H9 (cell line): ENCODE data around the gene ECE1. TPM values are rescaled to one million over a fixed set of nuclear protein-coding genes. Genes with fewer than 3 reads are reported as not detected.

ENCODE experiments used
- DNase-seq: peaks from one replicate; pipeline ENCODE4 v3.0.0-alpha.2; 2017
- H2AFZ ChIP-seq: one replicate; pipeline ENCODE4 v1.6.1; 2013; ENCODE audit warnings: mild to moderate bottlenecking, low read length, control low read depth, moderate library complexity
- H2AK5ac ChIP-seq: 2 replicates; pipeline ENCODE4 v1.6.1; 2013; ENCODE audit warnings: low read length, control low read depth, mixed read lengths; ENCODE audit not compliant: insufficient read length
- H2BK120ac ChIP-seq: one replicate; pipeline ENCODE4 v1.6.1; 2013; ENCODE audit warnings: low read depth, mild to moderate bottlenecking, low read length, control low read depth, inconsistent platforms; ENCODE audit not compliant: poor library complexity, severe bottlenecking
- H2BK12ac ChIP-seq: 2 replicates; pipeline ENCODE4 v1.6.1; 2013; ENCODE audit warnings: low read length, control low read depth, mixed read lengths, low read depth; ENCODE audit not compliant: insufficient read length
- H2BK15ac ChIP-seq: 2 replicates; pipeline ENCODE4 v1.6.1; 2013; ENCODE audit warnings: low read depth, low read length, control low read depth
- H2BK20ac ChIP-seq: one replicate; pipeline ENCODE4 v1.6.1; 2013; ENCODE audit warnings: low read depth, mild to moderate bottlenecking, low read length, control low read depth, inconsistent platforms; ENCODE audit not compliant: poor library complexity, severe bottlenecking
- H2BK5ac ChIP-seq: 2 replicates; pipeline ENCODE4 v1.6.1; 2013; ENCODE audit warnings: low read length, control low read depth, mixed read lengths; ENCODE audit not compliant: insufficient read length
- H3K14ac ChIP-seq: 2 replicates; pipeline ENCODE4 v1.6.1; 2013; ENCODE audit warnings: low read length, control low read depth; ENCODE audit not compliant: insufficient read depth
- H3K18ac ChIP-seq: 2 replicates; pipeline ENCODE4 v1.6.1; 2013; ENCODE audit warnings: low read depth, mild to moderate bottlenecking, mixed read lengths, low read length, control low read depth; ENCODE audit not compliant: insufficient read length
- H3K23ac ChIP-seq: 2 replicates; pipeline ENCODE4 v1.6.1; 2013; ENCODE audit warnings: low read length, control low read depth, mixed read lengths, low read depth; ENCODE audit not compliant: insufficient read length
- H3K23me2 ChIP-seq: 2 replicates; pipeline ENCODE4 v1.6.1; 2013; ENCODE audit warnings: low read depth, mild to moderate bottlenecking, mixed read lengths, low read length, control low read depth; ENCODE audit not compliant: insufficient read length, poor library complexity, severe bottlenecking
- H3K27ac ChIP-seq: 2 replicates; pipeline ENCODE4 v1.5.1; 2013; ENCODE audit warnings: low read length, control low read depth, mixed read lengths, low read depth; ENCODE audit not compliant: insufficient read length
- H3K27me3 ChIP-seq: 2 replicates; pipeline ENCODE4 v1.6.1; 2013; ENCODE audit warnings: low read length, control low read depth, inconsistent platforms; ENCODE audit not compliant: insufficient read depth
- H3K4ac ChIP-seq: 2 replicates; pipeline ENCODE4 v1.6.1; 2013; ENCODE audit warnings: low read depth, mild to moderate bottlenecking, control low read depth, inconsistent platforms, low read length, moderate library complexity
- H3K4me1 ChIP-seq: 2 replicates; pipeline ENCODE4 v1.6.1; 2013; ENCODE audit warnings: low read length, control low read depth, inconsistent platforms; ENCODE audit not compliant: insufficient read depth
- H3K4me2 ChIP-seq: 2 replicates; pipeline ENCODE4 v1.6.1; 2013; ENCODE audit warnings: low read length, control low read depth, mixed read lengths; ENCODE audit not compliant: insufficient read length, insufficient read depth
- H3K56ac ChIP-seq: 2 replicates; pipeline ENCODE4 v1.6.1; 2013; ENCODE audit warnings: low read depth, mild to moderate bottlenecking, mixed read lengths, low read length, control low read depth; ENCODE audit not compliant: insufficient read length
- H3K79me1 ChIP-seq: 2 replicates; pipeline ENCODE4 v1.6.1; 2013; ENCODE audit warnings: low read depth, mild to moderate bottlenecking, moderate library complexity, low read length, control low read depth, inconsistent platforms; ENCODE audit not compliant: insufficient read depth, poor library complexity, severe bottlenecking
- H3K79me2 ChIP-seq: 2 replicates; pipeline ENCODE4 v1.6.1; 2013; ENCODE audit warnings: low read length, control low read depth, inconsistent platforms; ENCODE audit not compliant: insufficient read depth
- H3K9ac ChIP-seq: 2 replicates; pipeline ENCODE4 v1.6.1; 2013; ENCODE audit warnings: low read length, control low read depth, mixed read lengths; ENCODE audit not compliant: insufficient read length; ENCODE audit errors: extremely low read depth
- H3K9me3 ChIP-seq: one replicate; pipeline ENCODE4 v1.6.1; 2013; ENCODE audit warnings: low read depth, low read length, inconsistent platforms; ENCODE audit not compliant: control insufficient read depth
- H3T11ph ChIP-seq: one replicate; pipeline ENCODE4 v1.6.1; 2013; ENCODE audit warnings: mild to moderate bottlenecking, low read length, control low read depth, inconsistent platforms
- H4K20me1 ChIP-seq: one replicate; pipeline ENCODE4 v1.6.1; 2013; ENCODE audit not compliant: control insufficient read depth, insufficient read length, insufficient read depth
- H4K5ac ChIP-seq: 2 replicates; pipeline ENCODE4 v1.6.1; 2013; ENCODE audit warnings: low read depth, mild to moderate bottlenecking, mixed read lengths, low read length, control low read depth; ENCODE audit not compliant: insufficient read length
- H4K8ac ChIP-seq: replicated peaks from 2 replicates; pipeline ENCODE4 v1.6.1; 2013; ENCODE audit warnings: low read length, control low read depth, mixed read lengths, low read depth; ENCODE audit not compliant: insufficient read length
- H4K91ac ChIP-seq: 2 replicates; pipeline ENCODE4 v1.6.1; 2013; ENCODE audit warnings: low read depth, mild to moderate bottlenecking, moderate library complexity, mixed read lengths, low read length, control low read depth; ENCODE audit not compliant: insufficient read length
- H3K27ac Mint-ChIP-seq, 3 experiments: 2 replicates in 2 of 3; 3 replicates in 1 of 3; pipeline ENCODE4 v1.8.0; 2020 to 2021; ENCODE audit warnings: mixed read lengths in 3 of 3, mild to moderate bottlenecking in 1 of 3, moderate library complexity in 1 of 3
- H3K27me3 Mint-ChIP-seq: 2 replicates; pipeline ENCODE4 v1.8.0; 2021; ENCODE audit warnings: low read depth, mild to moderate bottlenecking, moderate library complexity, mixed read lengths
- H3K36me3 Mint-ChIP-seq, 3 experiments: 2 replicates in 2 of 3; 3 replicates in 1 of 3; pipeline ENCODE4 v1.8.0; 2020 to 2021; ENCODE audit warnings: low read depth in 3 of 3, mixed read lengths in 3 of 3; ENCODE audit not compliant: insufficient read depth in 1 of 3
- H3K4me1 Mint-ChIP-seq, 2 experiments: 2 replicates each; pipeline ENCODE4 v1.8.0; 2020; ENCODE audit warnings: mixed read lengths in 2 of 2
- H3K4me3 Mint-ChIP-seq, 2 experiments: 2 replicates in 1 of 2; 3 replicates in 1 of 2; pipeline ENCODE4 v1.8.0; 2020 to 2021; ENCODE audit warnings: mild to moderate bottlenecking in 2 of 2, mixed read lengths in 2 of 2, moderate library complexity in 1 of 2
- H3K9me3 Mint-ChIP-seq, 2 experiments: 2 replicates in 1 of 2; 3 replicates in 1 of 2; pipeline ENCODE4 v1.8.0; 2020; ENCODE audit warnings: mild to moderate bottlenecking in 2 of 2, mixed read lengths in 2 of 2, moderate library complexity in 1 of 2
- CTCF ChIP-seq: fragments of 200-600 bp; sonication (generic); conservative IDR thresholded peaks from 3 replicates; pipeline ENCODE4 v1.8.0; 2021; ENCODE audit warnings: antibody characterized with exemption, mild to moderate bottlenecking
- WGBS: extraction: QIAGEN DNeasy Blood & Tissue Kit; methylation state at CpG from one replicate; pipeline ENCODE4 v1.1.7; 2013; ENCODE audit warnings: missing lambda C conversion rate, low lambda C conversion rate, mixed read lengths; ENCODE audit not compliant: insufficient read length; ENCODE audit errors: extremely low coverage; 5-methylcytosine and 5-hydroxymethylcytosine counted together
- total RNA-seq: library from RNA; stranded (reverse); gene quantifications from 2 replicates; pipeline ENCODE4 v1.2.1, GENCODE V29; 2021

Gene ECE1
- total RNA-seq, 1 experiment from 2014 or later, result 31.1 TPM

GRCh38 chr1:21220815-21221214 lies 69.4 kb downstream of the ECE1 start:
- no CpG with 5 or more reads among the region's 7 CpGs for WGBS
- Histone ChIP-seq H3K23ac (no peak overlapping the region), H3K27me3 (no peaks in the 10 kb centered on the region), H2BK120ac (no peak overlapping the region), H3K14ac (no peak overlapping the region), H3K27ac (no peak overlapping the region), H4K20me1 (no peaks in the 10 kb centered on the region), H2BK12ac (no peak overlapping the region), H3T11ph (no peak overlapping the region), H4K5ac (no peak overlapping the region), H4K91ac (no peak overlapping the region), H2AFZ (no peak overlapping the region), H3K9me3 (no peaks in the 10 kb centered on the region), H2AK5ac (no peak overlapping the region), H2BK15ac (no peak overlapping the region), H3K18ac (no peak overlapping the region), H4K8ac (no peak overlapping the region), H3K9ac (no peak overlapping the region), H3K79me1 (no peaks in the 10 kb centered on the region), H2BK5ac (no peak overlapping the region), H3K79me2 (no peaks in the 10 kb centered on the region), H2BK20ac (no peak overlapping the region), H3K56ac (no peak overlapping the region), H3K23me2 (no peaks in the 10 kb centered on the region), H3K4ac (no peak overlapping the region), H3K4me1 (no peaks in the 10 kb centered on the region; the same call in 1 of the 2 replicates), H3K4me2 (no peak overlapping the region)
- Mint-ChIP-seq H3K27ac (no peak overlapping the region), H3K27me3 (no peaks in the 10 kb centered on the region), H3K36me3 (peaks cover 6 to 30% (median 26%) of the 10 kb centered on the region in 3 experiments), H3K4me1 (peaks cover 2 to 11% of the 10 kb centered on the region in 2 experiments; a peak in 3 of 4 replicates), H3K9me3 (no peaks in the 10 kb centered on the region), H3K4me3 (no peak overlapping the region)
- no peak for TF ChIP-seq CTCF
- DNase-seq, result no peak
